Kidney epithelial cell (primary cell): ENCODE data around the gene CAMK2D. TPM values are rescaled to one million over a fixed set of nuclear protein-coding genes. Genes with fewer than 3 reads are reported as not detected.

Experiments used
- DNase-seq: peaks from one replicate; pipeline ENCODE4 v3.0.0-alpha.2; 2010; ENCODE audit warnings: low read depth
- H3K27me3 ChIP-seq: 2 replicates; pipeline ENCODE4 v1.6.0; 2011; ENCODE audit warnings: low read length; ENCODE audit not compliant: control insufficient read depth, insufficient read depth
- H3K36me3 ChIP-seq: 2 replicates; pipeline ENCODE4 v1.5.1; 2011; ENCODE audit warnings: low read length; ENCODE audit not compliant: control insufficient read depth, insufficient read depth
- H3K4me3 ChIP-seq: 2 replicates; pipeline ENCODE4 v1.5.1; 2011; ENCODE audit warnings: low read depth, mild to moderate bottlenecking, control low read depth, low read length
- total RNA-seq: library from RNA; depleted of rRNA; stranded (reverse); fragments of >200 nt; gene quantifications from 2 replicates; pipeline ENCODE4 v1.2.3, GENCODE V29; 2015
- TF ChIP-seq, protein P1 (sequence below): IDR thresholded peaks from 2 replicates; pipeline ENCODE4 v1.5.1; 2011; ENCODE audit warnings: mild to moderate bottlenecking, moderate library complexity, low read length, control low read depth, inconsistent platforms; ENCODE audit not compliant: insufficient read depth, poor library complexity, severe bottlenecking

CAMK2D gene
- total RNA-seq, 1 donor from 2014 or later = 36.2 TPM

DNA sequence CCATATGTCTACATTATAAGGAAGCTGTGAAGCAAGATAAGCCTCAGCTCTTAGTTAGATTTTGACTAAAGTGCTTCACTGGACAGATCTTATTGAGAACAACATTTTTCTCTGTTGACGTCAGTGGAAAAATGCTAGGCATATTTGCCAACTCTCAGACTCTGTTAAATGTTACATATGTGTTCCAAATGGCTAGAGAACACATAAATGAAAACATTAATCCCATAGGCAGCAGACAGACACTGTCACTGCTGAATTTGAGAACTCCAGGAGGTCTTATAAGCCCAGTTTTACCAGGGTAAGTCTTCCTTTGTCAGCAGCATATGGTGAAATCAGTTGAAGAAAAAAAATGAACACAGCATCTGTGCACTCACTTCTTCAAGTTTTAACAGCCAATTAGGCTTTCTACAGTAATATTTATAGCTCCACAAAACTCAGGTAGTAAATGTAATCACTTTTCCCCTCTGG, 186.9 kb downstream of the CAMK2D start:
- no peak overlapping the region for H3K4me3 ChIP-seq
- no peaks in the 10 kb centered on the region for H3K36me3 ChIP-seq
- TF ChIP-seq, protein P1, sequence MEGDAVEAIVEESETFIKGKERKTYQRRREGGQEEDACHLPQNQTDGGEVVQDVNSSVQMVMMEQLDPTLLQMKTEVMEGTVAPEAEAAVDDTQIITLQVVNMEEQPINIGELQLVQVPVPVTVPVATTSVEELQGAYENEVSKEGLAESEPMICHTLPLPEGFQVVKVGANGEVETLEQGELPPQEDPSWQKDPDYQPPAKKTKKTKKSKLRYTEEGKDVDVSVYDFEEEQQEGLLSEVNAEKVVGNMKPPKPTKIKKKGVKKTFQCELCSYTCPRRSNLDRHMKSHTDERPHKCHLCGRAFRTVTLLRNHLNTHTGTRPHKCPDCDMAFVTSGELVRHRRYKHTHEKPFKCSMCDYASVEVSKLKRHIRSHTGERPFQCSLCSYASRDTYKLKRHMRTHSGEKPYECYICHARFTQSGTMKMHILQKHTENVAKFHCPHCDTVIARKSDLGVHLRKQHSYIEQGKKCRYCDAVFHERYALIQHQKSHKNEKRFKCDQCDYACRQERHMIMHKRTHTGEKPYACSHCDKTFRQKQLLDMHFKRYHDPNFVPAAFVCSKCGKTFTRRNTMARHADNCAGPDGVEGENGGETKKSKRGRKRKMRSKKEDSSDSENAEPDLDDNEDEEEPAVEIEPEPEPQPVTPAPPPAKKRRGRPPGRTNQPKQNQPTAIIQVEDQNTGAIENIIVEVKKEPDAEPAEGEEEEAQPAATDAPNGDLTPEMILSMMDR = no peak
- DNase-seq = peak; percentile 19
- no peaks in the 10 kb centered on the region for H3K27me3 ChIP-seq

DNA sequence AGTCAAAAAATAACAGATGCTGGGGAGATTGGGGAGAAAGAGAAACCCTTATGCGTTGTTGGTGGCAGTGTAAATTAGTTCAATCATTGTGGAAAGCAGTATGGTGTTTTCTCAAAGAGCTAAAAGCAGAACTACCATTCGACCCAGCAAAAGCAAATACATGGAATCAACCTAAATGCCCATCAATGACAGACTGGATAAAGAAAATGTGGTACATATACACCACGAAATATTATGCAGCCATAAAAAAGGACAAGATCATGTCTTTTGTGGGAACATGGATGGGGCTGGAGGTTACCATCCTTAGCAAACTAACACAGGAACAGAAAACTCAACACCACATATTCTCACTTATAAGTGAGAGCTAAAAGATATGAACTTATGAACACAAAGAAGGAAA, 188.9 kb downstream of the CAMK2D start:
- TF ChIP-seq, protein P1 = no peak
- Histone ChIP-seq H3K36me3 (no peaks in the 10 kb centered on the region), H3K27me3 (no peaks in the 10 kb centered on the region), H3K4me3 (no peak overlapping the region)
- no peak for DNase-seq

DNA sequence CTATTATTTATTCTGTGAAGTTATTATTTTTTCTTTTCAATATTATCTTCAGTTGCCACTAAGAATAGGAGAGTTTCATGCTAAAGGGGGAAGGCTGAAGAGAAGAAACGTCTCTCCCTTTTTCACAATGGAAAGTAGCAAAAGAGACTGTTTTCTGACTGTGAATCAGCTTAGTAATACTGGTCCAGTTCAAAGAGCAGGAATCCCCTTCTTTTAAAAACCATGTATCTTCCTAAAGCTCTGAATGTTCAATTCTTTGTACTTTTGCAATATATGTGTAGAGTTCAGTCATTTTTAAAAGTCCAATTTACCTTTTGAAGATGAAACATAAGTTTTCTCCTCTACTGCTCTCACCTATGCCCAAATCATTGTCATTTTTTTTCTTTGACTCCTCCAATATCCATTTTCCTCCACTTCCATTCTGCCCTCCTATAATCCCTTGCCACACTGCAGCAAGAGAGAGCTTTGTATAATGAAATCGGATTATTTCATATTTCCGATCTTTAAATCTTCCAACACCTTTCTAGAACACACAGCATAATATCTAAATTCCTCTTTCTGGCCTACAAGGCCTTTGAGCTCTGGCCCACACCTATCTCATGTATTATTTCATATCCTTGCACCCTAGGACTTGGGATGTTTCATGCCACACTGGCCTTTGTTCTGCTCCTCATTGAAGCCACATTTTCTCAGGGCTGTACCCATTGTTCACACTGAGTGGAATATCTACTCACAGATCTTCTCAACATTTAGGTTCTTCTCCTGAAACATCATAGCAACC, 195.3 kb downstream of the CAMK2D start:
- TF ChIP-seq, protein P1 = no peak
- Histone ChIP-seq H3K4me3 (no peak overlapping the region), H3K36me3 (no peaks in the 10 kb centered on the region), H3K27me3 (no peaks in the 10 kb centered on the region)
- no peak for DNase-seq

DNA sequence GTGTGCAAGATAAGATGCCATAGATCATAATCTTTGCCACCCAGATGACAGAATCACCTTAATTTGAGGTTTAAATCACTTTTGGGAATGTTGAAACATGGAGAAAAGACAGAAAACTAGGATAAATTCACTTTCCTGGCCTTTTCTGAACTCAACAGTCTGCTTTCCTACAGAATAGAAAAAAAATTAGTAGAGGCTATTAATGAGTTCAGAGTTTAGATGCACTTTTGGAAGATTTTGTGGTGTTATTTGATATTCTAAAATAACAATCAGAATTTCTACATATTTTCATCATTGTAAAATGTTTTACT, 195.9 kb downstream of the CAMK2D start:
- Histone ChIP-seq H3K4me3 (no peak overlapping the region), H3K27me3 (no peaks in the 10 kb centered on the region), H3K36me3 (no peaks in the 10 kb centered on the region)
- DNase-seq = no peak
- TF ChIP-seq, protein P1 = no peak

DNA sequence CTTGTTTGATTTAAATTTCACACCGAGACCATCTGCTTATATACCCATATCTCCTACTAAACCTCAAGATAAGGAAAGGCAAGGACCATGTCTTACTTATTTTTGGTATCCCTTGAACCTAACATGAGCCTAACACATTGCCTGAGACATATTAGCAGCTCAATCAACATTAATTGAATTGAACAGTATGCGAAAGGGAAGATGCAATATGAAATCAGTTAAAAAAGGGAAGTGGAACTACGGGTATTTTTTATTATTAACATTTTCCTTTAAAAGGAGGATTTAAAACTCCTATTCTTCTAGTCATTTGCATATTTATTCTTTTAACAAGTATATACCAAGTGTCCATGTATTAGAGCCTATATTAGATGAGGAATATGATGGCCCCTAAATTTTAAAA, 197.0 kb downstream of the CAMK2D start:
- DNase-seq = no peak
- Histone ChIP-seq H3K36me3 (no peaks in the 10 kb centered on the region), H3K27me3 (no peaks in the 10 kb centered on the region), H3K4me3 (no peak overlapping the region)
- TF ChIP-seq, protein P1 = no peak
